H1 (cell line): ENCODE results near the gene CDRT15. TPM values are rescaled to one million over a fixed set of nuclear protein-coding genes. Genes with fewer than 3 reads are reported as not detected.

ENCODE experiments used
- CTCF ChIA-PET: fragments of 300-600 bp; sonication (Branson Sonifier 250); formaldehyde crosslinking; loops from one replicate; lab custom pipeline; 2021; ENCODE audit not compliant: partially characterized antibody; lab: Charles Lee
- POLR2A ChIA-PET: fragments of 300-600 bp; sonication (Branson Sonifier 250); formaldehyde crosslinking; loops from one replicate; lab custom pipeline; 2021; ENCODE audit warnings: inconsistent platforms; ENCODE audit not compliant: partially characterized antibody; lab: Charles Lee
- DNase-seq, 2 experiments: peaks; one replicate each; pipeline versions ENCODE4 v3.0.0 to v3.0.0-alpha.2; 2010 to 2022; ENCODE audit warnings: low spot score in 2 of 2, low read depth in 1 of 2, mixed read lengths in 1 of 2
- FAIRE-seq: peaks from 2 replicates; lab custom pipeline; 2011; peaks lifted over from hg19 to GRCh38; lab: Jason Lieb, UNC
- H2AFZ ChIP-seq: 2 replicates; pipeline ENCODE4 v1.8.1; 2012; ENCODE audit warnings: low read length, inconsistent platforms
- H2AK5ac ChIP-seq: 2 replicates; pipeline ENCODE4 v1.6.1; 2013; ENCODE audit warnings: low read depth, low read length
- H2BK120ac ChIP-seq: replicated peaks from 2 replicates; pipeline ENCODE3; 2013; ENCODE audit warnings: low read depth, low read length, inconsistent platforms
- H2BK12ac ChIP-seq: 2 replicates; pipeline ENCODE4 v1.6.1; 2013; ENCODE audit warnings: low read depth, low read length
- H2BK15ac ChIP-seq: 2 replicates; pipeline ENCODE4 v1.6.1; 2013; ENCODE audit warnings: low read length
- H2BK20ac ChIP-seq: 2 replicates; pipeline ENCODE4 v1.6.1; 2013; ENCODE audit warnings: low read length
- H2BK5ac ChIP-seq: 2 replicates; pipeline ENCODE4 v1.6.1; 2013; ENCODE audit warnings: low read depth, low read length
- H3K14ac ChIP-seq: 2 replicates; pipeline ENCODE4 v1.6.1; 2013; ENCODE audit warnings: inconsistent platforms; ENCODE audit not compliant: insufficient read length
- H3K18ac ChIP-seq: 2 replicates; pipeline ENCODE4 v1.6.1; 2013; ENCODE audit warnings: low read length; ENCODE audit errors: extremely low read depth
- H3K23ac ChIP-seq: 2 replicates; pipeline ENCODE4 v1.6.1; 2013; ENCODE audit warnings: inconsistent platforms; ENCODE audit not compliant: insufficient read length
- H3K23me2 ChIP-seq: 2 replicates; pipeline ENCODE4 v1.6.1; 2013; ENCODE audit warnings: low read depth, low read length
- H3K27ac ChIP-seq: 2 replicates; pipeline ENCODE4 v1.6.1; 2011; ENCODE audit warnings: low read depth, low read length, inconsistent platforms
- H3K27me3 ChIP-seq, 4 experiments: replicated peaks in 1 of 4; 1 replicate in 1 of 4; 2 replicates in 3 of 4; pipeline versions ENCODE4 v1.6.1 to v1.8.1; 2011 to 2013; ENCODE audit warnings: low read length in 3 of 4, mild to moderate bottlenecking in 3 of 4, inconsistent platforms in 2 of 4, mixed read lengths in 2 of 4, moderate library complexity in 1 of 4; ENCODE audit not compliant: control insufficient read depth in 3 of 4, insufficient read depth in 3 of 4; ENCODE audit errors: extremely low read depth in 1 of 4
- H3K36me3 ChIP-seq, 4 experiments: 2 replicates each; pipeline versions ENCODE4 v1.6.1 to v1.8.1; 2011 to 2013; ENCODE audit warnings: mild to moderate bottlenecking in 4 of 4, low read length in 3 of 4, moderate library complexity in 2 of 4, control low read depth in 1 of 4, inconsistent platforms in 1 of 4; ENCODE audit not compliant: insufficient read depth in 4 of 4, control insufficient read depth in 2 of 4
- H3K4ac ChIP-seq: replicated peaks from 2 replicates; pipeline ENCODE3; 2013; ENCODE audit warnings: low read length, low read depth, mixed read lengths, inconsistent platforms; ENCODE audit not compliant: insufficient read length
- H3K4me1 ChIP-seq, 4 experiments: replicated peaks in 1 of 4; 1 replicate in 1 of 4; 2 replicates in 3 of 4; pipeline versions ENCODE4 v1.6.1 to v1.8.1; 2011 to 2013; ENCODE audit warnings: low read length in 3 of 4, inconsistent platforms in 2 of 4, mixed read lengths in 1 of 4; ENCODE audit not compliant: insufficient read depth in 4 of 4, control insufficient read depth in 3 of 4
- H3K4me2 ChIP-seq, 2 experiments: 2 replicates each; pipeline versions ENCODE4 v1.6.1 to v1.8.1; 2011 to 2013; ENCODE audit warnings: low read depth in 2 of 2, low read length in 2 of 2, control low read depth in 1 of 2, inconsistent platforms in 1 of 2, mild to moderate bottlenecking in 1 of 2; ENCODE audit not compliant: insufficient read depth in 1 of 2
- H3K4me3 ChIP-seq, 4 experiments: fragments of 200-600, 300-600 bp in 1 of 4; sonication (generic), shearing (Covaris generic), sonication (Bioruptor Twin) in 1 of 4; 2 replicates each; pipeline versions ENCODE4 v1.5.1 to v1.8.1; 2011 to 2016; ENCODE audit warnings: low read length in 4 of 4, low read depth in 3 of 4, control low read depth in 2 of 4, inconsistent platforms in 2 of 4, mild to moderate bottlenecking in 2 of 4, mixed read lengths in 1 of 4, moderate library complexity in 1 of 4; ENCODE audit not compliant: insufficient read depth in 2 of 4; ENCODE audit errors: extremely low read depth in 1 of 4
- H3K56ac ChIP-seq: replicated peaks from 2 replicates; pipeline ENCODE3; 2013; ENCODE audit warnings: low read depth, mild to moderate bottlenecking, mixed read lengths, low read length, inconsistent platforms; ENCODE audit not compliant: insufficient read length
- H3K79me1 ChIP-seq: 2 replicates; pipeline ENCODE4 v1.6.1; 2013; ENCODE audit warnings: low read depth, low read length, control low read depth
- H3K79me2 ChIP-seq, 2 experiments: 2 replicates each; pipeline versions ENCODE4 v1.6.1 to v1.8.1; 2012 to 2013; ENCODE audit warnings: low read length in 2 of 2, mild to moderate bottlenecking in 2 of 2, inconsistent platforms in 1 of 2; ENCODE audit not compliant: insufficient read depth in 2 of 2, control insufficient read depth in 1 of 2
- H3K9ac ChIP-seq, 4 experiments: replicated peaks in 1 of 4; 1 replicate in 1 of 4; 2 replicates in 3 of 4; pipeline versions ENCODE4 v1.6.1 to v1.8.1; 2011 to 2013; ENCODE audit warnings: low read depth in 3 of 4, low read length in 3 of 4, control low read depth in 2 of 4, mild to moderate bottlenecking in 2 of 4, moderate library complexity in 2 of 4, inconsistent platforms in 1 of 4; ENCODE audit errors: extremely low read depth in 1 of 4
- H3K9me3 ChIP-seq, 2 experiments: 2 replicates each; pipeline versions ENCODE4 v1.6.1 to v1.8.1; 2012 to 2013; ENCODE audit warnings: mild to moderate bottlenecking in 2 of 2, moderate library complexity in 2 of 2, control low read depth in 1 of 2, inconsistent platforms in 1 of 2, low read depth in 1 of 2, low read length in 1 of 2, mixed read lengths in 1 of 2; ENCODE audit not compliant: insufficient read depth in 2 of 2
- H4K20me1 ChIP-seq, 2 experiments: replicated peaks in 1 of 2; 2 replicates each; pipeline versions ENCODE3 to v1.8.1; 2011 to 2013; ENCODE audit warnings: inconsistent platforms in 2 of 2, low read length in 2 of 2, mild to moderate bottlenecking in 1 of 2; ENCODE audit not compliant: insufficient read depth in 2 of 2, control insufficient read depth in 1 of 2
- H4K5ac ChIP-seq: 2 replicates; pipeline ENCODE4 v1.6.1; 2013; ENCODE audit warnings: low read length, low read depth, mixed read lengths, inconsistent platforms; ENCODE audit not compliant: insufficient read length
- H4K8ac ChIP-seq: 2 replicates; pipeline ENCODE4 v1.8.0; 2013; ENCODE audit warnings: mild to moderate bottlenecking, moderate library complexity, low read length, inconsistent platforms; ENCODE audit not compliant: insufficient read depth; ENCODE audit errors: extremely low read depth
- H4K91ac ChIP-seq: replicated peaks from 2 replicates; pipeline ENCODE3; 2013; ENCODE audit warnings: low read length, mixed read lengths, inconsistent platforms; ENCODE audit not compliant: insufficient read length
- BRCA1 ChIP-seq: IDR thresholded peaks from 2 replicates; pipeline ENCODE4 v1.6.1; 2012; ENCODE audit warnings: low read depth, low read length, improper control_type of control experiment
- CHD1 ChIP-seq: IDR thresholded peaks from 2 replicates; pipeline ENCODE4 v1.6.1; 2012; ENCODE audit warnings: low read depth, low read length, improper control_type of control experiment
- CREB1 ChIP-seq: IDR thresholded peaks from 2 replicates; pipeline ENCODE4 v1.6.1; 2012; ENCODE audit warnings: inconsistent platforms
- RBBP5 ChIP-seq: IDR thresholded peaks from 2 replicates; pipeline ENCODE4 v1.7.1; 2012; ENCODE audit warnings: low read depth, mild to moderate bottlenecking, inconsistent platforms, low read length, moderate library complexity, borderline replicate concordance
- ZNF274 ChIP-seq: IDR thresholded peaks from 2 replicates; pipeline ENCODE4 v1.7.0; 2012; ENCODE audit warnings: low read length, borderline replicate concordance; ENCODE audit errors: extremely low read depth
- WGBS, 2 experiments: shearing (Covaris generic) in 1 of 2; methylation state at CpG; one replicate each; pipeline versions ENCODE4 v1.1.6 to v1.1.7; 2013 to 2015; ENCODE audit warnings: low lambda C conversion rate in 2 of 2, mixed read lengths in 2 of 2, inconsistent platforms in 1 of 2, low coverage in 1 of 2, missing lambda C conversion rate in 1 of 2; ENCODE audit not compliant: insufficient replicate concordance in 2 of 2, insufficient coverage in 1 of 2, insufficient read length in 1 of 2; ENCODE audit errors: extremely low coverage in 1 of 2, missing lambda C conversion rate in 1 of 2; 5-methylcytosine and 5-hydroxymethylcytosine counted together
- polyA plus RNA-seq, 7 experiments: library from polyadenylated mRNA; depleted of rRNA in 3 of 7; stranded (reverse) in 5 of 7; unstranded in 2 of 7; fragments of >200 nt in 5 of 7; fragments of 200-250 nt in 2 of 7; gene quantifications; 1 replicate in 5 of 7; 2 replicates in 1 of 7; 4 replicates in 1 of 7; pipeline versions ENCODE4 v1.2.1 to v1.2.3, GENCODE V29; 2011 to 2013; ENCODE audit warnings: missing spikeins in 2 of 7, mixed read lengths in 2 of 7
- total RNA-seq: library from RNA; stranded (reverse); fragmentation: NEBNext Ultra II Directional; extraction: Animal tissue kit (Norgen Biotek cat#: 25700); gene quantifications from 2 replicates; pipeline ENCODE4 v1.2.1, GENCODE V29; 2021

Gene CDRT15
- total and polyA plus RNA-seq, 2 of the 8 experiments (the other 6 are each of a cell fraction or from before 2014, with no cell fraction given): not detected

DNA sequence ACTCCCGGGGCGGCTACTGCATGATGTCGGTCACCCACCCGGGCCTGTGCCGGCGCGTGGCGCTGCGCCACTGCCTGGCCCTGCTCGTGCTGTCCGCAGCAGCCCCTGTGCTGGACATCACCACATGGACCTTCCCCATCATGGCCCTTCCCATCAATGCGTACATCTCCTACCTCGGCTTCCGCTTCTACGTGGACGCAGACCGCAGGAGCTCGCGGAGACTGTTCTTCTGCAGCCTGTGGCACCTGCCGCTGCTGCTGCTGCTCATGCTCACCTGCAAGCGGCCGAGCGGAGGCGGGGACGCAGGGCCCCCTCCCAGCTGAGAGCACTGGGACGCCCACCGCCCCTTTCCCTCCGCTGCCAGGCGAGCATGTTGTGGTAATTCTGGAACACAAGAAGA is 29.8 kb downstream of the CDRT15 start:
- Histone ChIP-seq H3K56ac (no peak overlapping the region), H3K79me1 (no peaks in the 10 kb centered on the region), H2BK120ac (no peak overlapping the region), H3K14ac (no peak overlapping the region), H4K91ac (no peak overlapping the region), H3K4me2 (no peak overlapping the region), H3K4ac (no peak overlapping the region), H2BK12ac (no peak overlapping the region), H3K23me2 (no peaks in the 10 kb centered on the region), H3K79me2 (no peaks in the 10 kb centered on the region), H3K27ac (no peak overlapping the region), H4K5ac (no peak overlapping the region), H4K20me1 (no peaks in the 10 kb centered on the region), H3K27me3 (no peaks in the 10 kb centered on the region), H3K4me3 (no peak overlapping the region), H2BK5ac (no peak overlapping the region), H2BK15ac (no peak overlapping the region), H2AK5ac (no peak overlapping the region), H2AFZ (no peak overlapping the region), H3K36me3 (peaks cover 0 to 12% (median 0%) of the 10 kb centered on the region in 4 experiments; a peak in 1 of 8 replicates), H3K18ac (no peak overlapping the region), H3K9me3 (peaks cover 8% of the 10 kb centered on the region in 2 experiments; a peak in 3 of 4 replicates), H3K23ac (no peak overlapping the region), H3K4me1 (no peaks in the 10 kb centered on the region), H3K9ac (no peak overlapping the region), H2BK20ac (no peak overlapping the region), H4K8ac (no peak overlapping the region)
- CTCF ChIA-PET: interaction anchor here (1.1 to 1.3 kb wide), 3 partner anchors 9 to 347 kb away, joined by 3 to 7 read pairs (median 3); no protein-coding TSS in a partner anchor
- 94% methylated on average over 29 of the region's 29 CpGs; no CpG with 5 or more reads in 1 of the 2 experiments for WGBS, 2 experiments
- DNase-seq: no peak
- no peak for FAIRE-seq
- POLR2A ChIA-PET: no interaction called here
- no peak for TF ChIP-seq ZNF274
- no peak for TF ChIP-seq CREB1
- TF ChIP-seq BRCA1: no peak
- no peak for TF ChIP-seq RBBP5
- TF ChIP-seq CHD1: no peak
